Smooth muscle cell (in vitro differentiated cells): Measurements from ENCODE around the gene GRK3. TPM values are rescaled to one million over a fixed set of nuclear protein-coding genes. Genes with fewer than 3 reads are reported as not detected.

ENCODE experiments used
- polyA plus RNA-seq: library from polyadenylated mRNA; unstranded; fragments of >200 nt; fragmentation: Nextera tagmentation; extraction: Ambion mirVana; gene quantifications from 2 replicates; pipeline ENCODE4 v1.2.1, GENCODE V29; 2016
- small RNA-seq: library from RNA; depleted of rRNA; stranded (forward); fragments of <200 nt; gene quantifications from one replicate; pipeline ENCODE3, GENCODE V24; 2014
- total RNA-seq: library from RNA; depleted of rRNA; stranded (reverse); fragments of >200 nt; gene quantifications from 2 replicates; pipeline ENCODE4 v1.2.3, GENCODE V29; 2014

GRK3 gene
- total and polyA plus RNA-seq, 2 experiments from 2014 or later: 1.0 to 4.6 TPM

Small RNA genes within 50 kb of the gene (small RNA-seq; reads per million reads assigned to genes)
- gene RNA5SP494: 0.21 reads per million

Other genes with a start within 250 kb of the GRK3 start
- 0.13 and 4.3 TPM in 2 replicates for gene MYO18B, start 177.5 kb downstream of the GRK3 start, total RNA-seq
- gene MYO18B, start 177.5 kb downstream of the GRK3 start, polyA plus RNA-seq: 1.2 TPM in 2 replicates